ENCODE results near the gene PSMD1.

DNA sequence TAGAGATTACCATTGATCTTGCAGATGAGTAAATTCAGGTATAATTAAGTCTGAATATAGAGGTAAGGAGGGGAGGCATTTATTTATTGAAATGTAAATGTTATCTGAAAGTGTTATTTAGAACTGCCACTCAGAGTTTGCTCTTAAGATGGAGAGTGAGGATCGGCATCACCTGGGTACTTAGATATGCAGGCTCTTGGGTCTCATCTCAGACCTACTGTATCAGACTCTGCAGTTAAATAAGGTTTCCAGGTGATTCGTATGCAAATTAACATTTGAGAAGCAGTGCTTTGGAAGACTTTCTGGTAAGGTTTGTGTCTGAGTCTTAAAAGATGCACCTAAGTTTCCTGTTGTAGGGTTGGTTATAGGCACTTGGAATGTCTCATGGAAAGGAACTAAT lies 59.0 kb downstream of the PSMD1 start:
- TF ChIP-seq CTCF (IDR thresholded peaks at IDR 0.05; ENCODE audit: extremely low read depth in 1 of 2, insufficient read depth in 1 of 2, low read depth in 1 of 2, low read length in 2 of 2) (no peak), POLR2A (IDR thresholded peaks at IDR 0.05; ENCODE audit: low read depth, low read length) (no peak), POLR2AphosphoS5 (IDR thresholded peaks at IDR 0.05; ENCODE audit: insufficient read depth, low read depth, low read length) (no peak), EZH2 (IDR thresholded peaks at IDR 0.05; ENCODE audit: borderline replicate concordance, low read depth, low read length, severe bottlenecking) (no peak), FOS (IDR thresholded peaks at IDR 0.05; ENCODE audit: borderline replicate concordance, insufficient read depth, low read length) (no peak), JUN (IDR thresholded peaks at IDR 0.05; ENCODE audit: borderline replicate concordance, insufficient read depth, insufficient read length, low read depth) (no peak), MYC (IDR thresholded peaks at IDR 0.05; ENCODE audit: low read depth, low read length) (no peak), GATA2 (IDR thresholded peaks at IDR 0.05; ENCODE audit: insufficient read depth, insufficient read length, low read depth, low read length) (no peak)
- TF ChIP-seq, protein P1, sequence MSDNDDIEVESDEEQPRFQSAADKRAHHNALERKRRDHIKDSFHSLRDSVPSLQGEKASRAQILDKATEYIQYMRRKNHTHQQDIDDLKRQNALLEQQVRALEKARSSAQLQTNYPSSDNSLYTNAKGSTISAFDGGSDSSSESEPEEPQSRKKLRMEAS (IDR thresholded peaks at IDR 0.05; ENCODE audit: insufficient read depth, insufficient read length): no peak
